IMR-90 (cell line): Measurements from ENCODE around the gene ATXN10.

Source experiments
- BHLHE40 ChIP-seq: fragments of 150-350 bp; IDR thresholded peaks from 2 replicates; pipeline ENCODE4 v1.6.1; 2016; ENCODE audit warnings: mild to moderate bottlenecking, low read depth, low read length
- CTCF ChIP-seq: conservative IDR thresholded peaks from 2 replicates; pipeline ENCODE4 v1.5.1; 2012; ENCODE audit warnings: mild to moderate bottlenecking, low read depth, low read length, improper control_type of control experiment
- POLR2A ChIP-seq: IDR thresholded peaks from 2 replicates; pipeline ENCODE4 v1.6.1; 2012; ENCODE audit warnings: mild to moderate bottlenecking, low read depth, low read length
- TF ChIP-seq, protein P1 (sequence below): fragments of 150-350 bp; IDR thresholded peaks from 2 replicates; pipeline ENCODE4 v1.6.1; 2017; ENCODE audit warnings: mild to moderate bottlenecking, antibody characterized with exemption, low read length, low read depth

DNA sequence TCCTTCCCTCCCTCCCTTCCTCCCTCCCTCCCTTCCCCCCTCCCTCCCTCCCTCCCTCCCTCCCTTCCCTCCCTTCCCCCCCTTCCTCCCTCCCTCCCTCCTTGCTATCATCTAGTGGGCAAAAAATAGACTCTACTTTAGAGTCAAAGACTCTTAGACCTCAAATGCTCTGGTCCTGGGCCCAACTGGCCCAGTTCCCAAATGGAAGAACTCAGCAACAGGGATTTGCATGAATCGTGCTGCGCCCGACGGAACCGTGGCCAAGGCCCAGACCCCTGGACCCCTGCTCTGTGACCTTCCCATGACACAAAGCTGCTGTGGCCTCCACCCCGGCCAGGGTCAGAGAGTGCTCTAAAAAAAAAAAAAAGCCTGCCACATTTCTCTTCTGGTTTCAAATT is 207.9 kb downstream of the ATXN10 start:
- TF ChIP-seq CTCF (no peak), POLR2A (no peak), BHLHE40 (no peak)
- TF ChIP-seq, protein P1, sequence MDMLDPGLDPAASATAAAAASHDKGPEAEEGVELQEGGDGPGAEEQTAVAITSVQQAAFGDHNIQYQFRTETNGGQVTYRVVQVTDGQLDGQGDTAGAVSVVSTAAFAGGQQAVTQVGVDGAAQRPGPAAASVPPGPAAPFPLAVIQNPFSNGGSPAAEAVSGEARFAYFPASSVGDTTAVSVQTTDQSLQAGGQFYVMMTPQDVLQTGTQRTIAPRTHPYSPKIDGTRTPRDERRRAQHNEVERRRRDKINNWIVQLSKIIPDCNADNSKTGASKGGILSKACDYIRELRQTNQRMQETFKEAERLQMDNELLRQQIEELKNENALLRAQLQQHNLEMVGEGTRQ: no peak
